ENCODE data around the gene FASTKD1. TPM values are rescaled to one million over a fixed set of nuclear protein-coding genes. Genes with fewer than 3 reads are reported as not detected.

FASTKD1 gene
- total RNA-seq, 4 donors from 2014 or later, result 9.4 to 35.9 (median 19.5) TPM

DNA sequence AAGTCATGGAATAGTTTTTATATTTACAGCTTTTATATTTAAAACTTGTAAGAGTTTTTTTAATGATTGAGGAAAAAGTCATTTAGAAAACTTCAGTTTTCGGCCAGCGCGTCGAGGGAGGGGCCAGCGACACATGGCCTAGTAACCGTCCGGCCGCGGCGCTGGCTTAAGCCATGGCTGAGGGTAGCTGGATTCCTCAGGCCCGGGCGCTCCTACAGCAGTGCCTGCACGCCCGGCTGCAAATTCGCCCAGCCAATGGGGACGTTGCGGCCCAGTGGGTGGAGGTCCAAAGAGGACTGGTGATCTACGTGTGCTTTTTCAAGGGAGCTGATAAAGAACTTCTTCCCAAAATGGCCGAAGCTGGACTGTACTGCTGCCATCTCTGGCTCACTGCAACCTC, 69.0 kb downstream of the FASTKD1 start:
- no peak for TF ChIP-seq POLR2A (IDR thresholded peaks at IDR 0.05)
- TF ChIP-seq, protein P1, sequence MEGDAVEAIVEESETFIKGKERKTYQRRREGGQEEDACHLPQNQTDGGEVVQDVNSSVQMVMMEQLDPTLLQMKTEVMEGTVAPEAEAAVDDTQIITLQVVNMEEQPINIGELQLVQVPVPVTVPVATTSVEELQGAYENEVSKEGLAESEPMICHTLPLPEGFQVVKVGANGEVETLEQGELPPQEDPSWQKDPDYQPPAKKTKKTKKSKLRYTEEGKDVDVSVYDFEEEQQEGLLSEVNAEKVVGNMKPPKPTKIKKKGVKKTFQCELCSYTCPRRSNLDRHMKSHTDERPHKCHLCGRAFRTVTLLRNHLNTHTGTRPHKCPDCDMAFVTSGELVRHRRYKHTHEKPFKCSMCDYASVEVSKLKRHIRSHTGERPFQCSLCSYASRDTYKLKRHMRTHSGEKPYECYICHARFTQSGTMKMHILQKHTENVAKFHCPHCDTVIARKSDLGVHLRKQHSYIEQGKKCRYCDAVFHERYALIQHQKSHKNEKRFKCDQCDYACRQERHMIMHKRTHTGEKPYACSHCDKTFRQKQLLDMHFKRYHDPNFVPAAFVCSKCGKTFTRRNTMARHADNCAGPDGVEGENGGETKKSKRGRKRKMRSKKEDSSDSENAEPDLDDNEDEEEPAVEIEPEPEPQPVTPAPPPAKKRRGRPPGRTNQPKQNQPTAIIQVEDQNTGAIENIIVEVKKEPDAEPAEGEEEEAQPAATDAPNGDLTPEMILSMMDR (IDR thresholded peaks at IDR 0.05), result no peak
- no peaks in the 10 kb centered on the region for H3K36me3 ChIP-seq

DNA sequence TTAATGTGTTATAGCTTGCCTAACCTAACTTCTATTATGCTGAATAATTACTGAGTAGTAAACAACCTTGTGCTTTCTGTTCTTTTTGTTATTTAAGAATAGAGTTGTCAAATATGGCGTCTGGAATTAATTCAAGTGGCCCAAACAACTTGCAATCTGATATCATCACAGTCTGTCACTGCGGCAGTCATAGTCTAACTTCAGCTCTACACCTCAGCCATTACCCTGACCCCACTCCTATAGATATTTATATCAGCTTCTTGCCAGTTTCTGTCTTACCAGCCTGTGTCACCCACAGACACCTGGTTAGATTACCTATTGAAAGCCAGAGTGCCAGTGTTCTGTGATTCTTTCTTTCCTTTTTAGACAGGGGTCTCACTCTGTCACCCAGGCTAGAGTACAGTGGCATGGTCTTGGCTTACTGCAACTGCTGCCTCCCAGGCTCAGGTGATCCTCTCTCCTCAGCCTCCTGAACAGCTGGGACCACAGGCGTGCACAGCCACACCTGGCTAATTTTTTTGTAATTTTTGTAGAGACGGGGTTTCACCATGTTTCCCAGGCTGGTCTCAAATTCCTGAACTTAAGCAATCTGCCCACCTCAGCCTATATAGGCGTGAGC, 78.2 kb downstream of the FASTKD1 start:
- Histone ChIP-seq H3K4me1 (no peaks in the 10 kb centered on the region), H3K36me3 (no peaks in the 10 kb centered on the region), H3K27me3 (no peaks in the 10 kb centered on the region), H3K4me3 (no peak overlapping the region), H3K9me3 (no peaks in the 10 kb centered on the region), H3K27ac (no peak overlapping the region)
- intact Hi-C loops (cut with DNase I; ENCODE audit: low total_unique reads), result no loop called here
- no peak for TF ChIP-seq POLR2A (IDR thresholded peaks at IDR 0.05)
- TF ChIP-seq, protein P1 (IDR thresholded peaks at IDR 0.05), result no peak
- DNase-seq, result no peak

More for the DNA sequence above, 69.0 kb downstream of the FASTKD1 start:
- Histone ChIP-seq H3K27ac (no peak overlapping the region), H3K9me3 (no peaks in the 10 kb centered on the region), H3K27me3 (no peaks in the 10 kb centered on the region), H3K4me3 (no peak overlapping the region), H3K4me1 (peaks cover 0 to 3% of the 10 kb centered on the region in 2 donors)
- DNase-seq, result no peak
- intact Hi-C loops (cut with DNase I; ENCODE audit: low total_unique reads), result no loop called here

DNA sequence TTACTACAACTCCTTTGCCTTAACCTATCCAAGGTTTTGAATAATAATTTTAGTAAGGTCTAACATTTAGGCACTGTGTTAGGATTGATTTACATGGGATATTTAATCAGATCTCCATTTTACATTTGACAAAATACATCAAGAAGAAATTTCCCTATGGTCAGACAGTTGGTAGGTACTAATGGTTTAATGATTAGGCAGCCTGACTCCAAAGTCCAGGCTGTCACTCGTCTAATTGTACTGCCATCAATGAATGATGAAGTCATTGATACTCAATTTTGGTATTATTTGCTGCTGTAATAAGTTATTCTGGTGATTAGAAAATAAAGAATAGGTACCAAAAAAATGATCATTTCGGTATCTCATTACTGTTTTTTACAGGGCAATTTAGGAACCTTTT, 80.3 kb downstream of the FASTKD1 start:
- Histone ChIP-seq H3K4me1 (no peaks in the 10 kb centered on the region), H3K27me3 (no peaks in the 10 kb centered on the region), H3K9me3 (no peaks in the 10 kb centered on the region), H3K27ac (no peak overlapping the region), H3K36me3 (no peaks in the 10 kb centered on the region), H3K4me3 (no peak overlapping the region)
- TF ChIP-seq POLR2A (IDR thresholded peaks at IDR 0.05), result no peak
- TF ChIP-seq, protein P1 (IDR thresholded peaks at IDR 0.05), result no peak
- intact Hi-C loops (cut with DNase I; ENCODE audit: low total_unique reads), result no loop called here
- no peak for DNase-seq

DNA sequence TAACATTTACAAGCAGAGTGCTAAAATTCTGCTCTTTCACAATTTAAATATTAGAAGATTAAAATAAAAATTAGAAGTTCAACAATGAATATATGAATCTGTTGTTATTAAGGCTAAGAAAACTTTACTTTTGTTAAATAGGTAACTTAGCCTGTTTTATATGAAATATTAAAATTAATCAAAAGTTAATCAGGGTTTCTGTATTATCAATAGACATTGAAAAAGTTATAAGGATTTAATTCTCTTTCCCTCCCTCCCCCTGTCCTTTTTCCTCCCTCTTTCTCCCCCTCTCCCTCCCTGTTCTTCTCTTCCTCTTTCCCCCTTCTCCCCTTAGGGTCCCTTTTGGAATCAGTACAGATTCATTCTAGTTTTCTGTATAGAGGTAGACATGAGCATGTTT, 82.3 kb downstream of the FASTKD1 start:
- Histone ChIP-seq H3K36me3 (no peaks in the 10 kb centered on the region), H3K4me1 (no peaks in the 10 kb centered on the region)
- no peak for DNase-seq

DNA sequence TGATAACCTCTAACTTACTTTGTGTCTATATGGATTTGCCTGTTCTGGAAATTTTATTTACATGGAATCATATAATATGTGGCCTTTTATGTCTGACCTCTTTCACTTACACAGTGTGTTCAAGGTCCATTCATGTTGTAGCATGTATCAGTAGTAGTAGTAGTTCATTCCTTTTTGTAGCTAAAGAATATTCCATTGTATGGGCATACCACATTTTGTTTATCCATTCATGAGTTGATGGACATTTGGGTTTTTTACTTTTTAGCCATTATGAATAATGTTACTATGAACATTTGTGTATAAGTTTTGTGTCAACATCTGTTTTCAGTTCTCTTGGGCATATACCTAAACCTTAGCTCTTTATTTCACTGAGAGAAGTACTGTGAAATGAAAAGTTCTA, 82.8 kb downstream of the FASTKD1 start:
- Histone ChIP-seq H3K4me1 (no peaks in the 10 kb centered on the region), H3K4me3 (no peak overlapping the region), H3K9me3 (no peaks in the 10 kb centered on the region), H3K27ac (no peak overlapping the region), H3K36me3 (no peaks in the 10 kb centered on the region), H3K27me3 (no peaks in the 10 kb centered on the region)
- intact Hi-C loops (cut with DNase I; ENCODE audit: low total_unique reads), result no loop called here
- no peak for DNase-seq
- no peak for TF ChIP-seq POLR2A (IDR thresholded peaks at IDR 0.05)
- TF ChIP-seq, protein P1 (IDR thresholded peaks at IDR 0.05), result no peak

More for the DNA sequence above, 82.3 kb downstream of the FASTKD1 start:
- H3K9me3 ChIP-seq, result no peaks in the 10 kb centered on the region
- no peaks in the 10 kb centered on the region for H3K27me3 ChIP-seq
- H3K4me3 ChIP-seq, result no peak overlapping the region
- intact Hi-C loops (cut with DNase I; ENCODE audit: low total_unique reads), result no loop called here
- H3K27ac ChIP-seq, result no peak overlapping the region
- TF ChIP-seq, protein P1 (IDR thresholded peaks at IDR 0.05), result no peak
- no peak for TF ChIP-seq POLR2A (IDR thresholded peaks at IDR 0.05)
